Measurements from ENCODE around the gene TIGAR. TPM values are rescaled to one million over a fixed set of nuclear protein-coding genes. Genes with fewer than 3 reads are reported as not detected.

TIGAR gene
- total RNA-seq, 3 donors from 2014 or later: 2.9 to 7.5 (median 6.9) TPM

DNA sequence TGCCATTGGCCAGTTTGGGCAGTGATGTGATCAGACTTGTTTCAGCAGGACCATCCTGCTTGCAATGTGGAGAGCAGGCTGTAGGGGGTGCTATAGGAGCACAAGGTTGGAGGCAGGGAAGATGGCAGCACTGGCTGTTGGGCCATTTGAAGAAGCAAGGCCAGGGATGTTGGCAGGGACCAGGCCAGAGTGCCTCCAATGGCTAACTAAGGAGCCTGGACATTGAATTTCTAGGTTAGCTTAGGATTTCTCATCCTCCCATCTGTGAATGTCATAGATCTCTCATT lies 35.0 kb downstream of the TIGAR start:
- H3K36me3 ChIP-seq: no peaks in the 10 kb centered on the region
- intact Hi-C loops (cut with DNase I; ENCODE audit: low total_unique reads): no loop called here
- no peaks in the 10 kb centered on the region for H3K4me1 ChIP-seq
- no peak overlapping the region for H3K4me3 ChIP-seq
- no peak for DNase-seq (ENCODE audit: low spot score in 2 of 2)
- H3K27me3 ChIP-seq: no peaks in the 10 kb centered on the region
- TF ChIP-seq, protein P1, sequence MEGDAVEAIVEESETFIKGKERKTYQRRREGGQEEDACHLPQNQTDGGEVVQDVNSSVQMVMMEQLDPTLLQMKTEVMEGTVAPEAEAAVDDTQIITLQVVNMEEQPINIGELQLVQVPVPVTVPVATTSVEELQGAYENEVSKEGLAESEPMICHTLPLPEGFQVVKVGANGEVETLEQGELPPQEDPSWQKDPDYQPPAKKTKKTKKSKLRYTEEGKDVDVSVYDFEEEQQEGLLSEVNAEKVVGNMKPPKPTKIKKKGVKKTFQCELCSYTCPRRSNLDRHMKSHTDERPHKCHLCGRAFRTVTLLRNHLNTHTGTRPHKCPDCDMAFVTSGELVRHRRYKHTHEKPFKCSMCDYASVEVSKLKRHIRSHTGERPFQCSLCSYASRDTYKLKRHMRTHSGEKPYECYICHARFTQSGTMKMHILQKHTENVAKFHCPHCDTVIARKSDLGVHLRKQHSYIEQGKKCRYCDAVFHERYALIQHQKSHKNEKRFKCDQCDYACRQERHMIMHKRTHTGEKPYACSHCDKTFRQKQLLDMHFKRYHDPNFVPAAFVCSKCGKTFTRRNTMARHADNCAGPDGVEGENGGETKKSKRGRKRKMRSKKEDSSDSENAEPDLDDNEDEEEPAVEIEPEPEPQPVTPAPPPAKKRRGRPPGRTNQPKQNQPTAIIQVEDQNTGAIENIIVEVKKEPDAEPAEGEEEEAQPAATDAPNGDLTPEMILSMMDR (IDR thresholded peaks at IDR 0.05): no peak
- TF ChIP-seq POLR2A (IDR thresholded peaks at IDR 0.05): no peak
- TF ChIP-seq POLR2AphosphoS5 (IDR thresholded peaks at IDR 0.05): no peak
- no peaks in the 10 kb centered on the region for H3K9me3 ChIP-seq
- no peak overlapping the region for H3K27ac ChIP-seq

DNA sequence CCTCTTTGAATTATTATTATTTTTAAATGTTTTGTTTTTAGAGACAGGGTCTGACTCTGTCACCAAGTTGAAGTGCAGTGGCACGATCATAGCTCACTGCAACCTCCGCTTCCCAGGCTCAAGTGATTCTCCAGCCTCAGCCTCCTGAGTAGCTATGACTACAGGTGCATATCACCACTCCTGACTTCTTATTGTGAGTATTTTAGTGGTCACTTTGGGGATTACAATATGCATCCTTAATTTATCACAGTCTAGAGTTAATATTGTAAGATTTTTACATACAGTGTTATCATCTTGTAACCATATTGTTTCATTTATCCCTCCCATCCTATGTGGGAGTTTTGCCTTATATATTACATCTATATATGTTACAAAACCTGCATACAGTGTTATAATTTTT lies 45.1 kb downstream of the TIGAR start:
- H3K27me3 ChIP-seq: no peaks in the 10 kb centered on the region
- no peak for DNase-seq (ENCODE audit: low spot score in 2 of 2)
- intact Hi-C loops (cut with DNase I; ENCODE audit: low total_unique reads): no loop called here
- no peak overlapping the region for H3K4me3 ChIP-seq
- H3K4me1 ChIP-seq: no peaks in the 10 kb centered on the region
- H3K27ac ChIP-seq: no peak overlapping the region
- H3K36me3 ChIP-seq: no peaks in the 10 kb centered on the region
- TF ChIP-seq, protein P1 (IDR thresholded peaks at IDR 0.05): no peak
- TF ChIP-seq POLR2A (IDR thresholded peaks at IDR 0.05) (no peak), POLR2AphosphoS5 (IDR thresholded peaks at IDR 0.05) (no peak)
- H3K9me3 ChIP-seq: no peaks in the 10 kb centered on the region

DNA sequence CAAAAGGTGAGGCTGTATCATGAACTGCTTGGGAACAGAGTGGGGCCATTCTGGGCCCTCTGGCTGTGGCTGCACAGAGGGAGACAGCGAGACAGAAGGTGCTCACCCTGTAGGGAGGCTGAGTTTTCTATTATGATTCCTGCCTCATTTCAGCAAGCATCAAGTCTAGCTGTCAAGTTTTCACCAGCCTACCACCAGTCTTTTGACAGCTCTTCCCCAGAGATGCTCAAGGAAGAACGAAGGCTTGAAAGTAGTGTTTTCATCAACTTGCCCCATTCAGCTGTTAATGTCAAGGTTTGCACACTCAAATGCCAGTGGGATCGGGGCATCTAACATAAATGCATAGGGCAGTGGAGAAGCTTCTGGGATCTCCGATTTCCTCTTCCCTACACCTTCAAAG lies 48.5 kb downstream of the TIGAR start:
- intact Hi-C loops (cut with DNase I; ENCODE audit: low total_unique reads): no loop called here
- Histone ChIP-seq H3K9me3 (no peaks in the 10 kb centered on the region), H3K27ac (no peak overlapping the region), H3K4me1 (no peaks in the 10 kb centered on the region), H3K27me3 (no peaks in the 10 kb centered on the region), H3K36me3 (no peaks in the 10 kb centered on the region), H3K4me3 (no peak overlapping the region)
- DNase-seq (ENCODE audit: low spot score in 2 of 2): no peak
- TF ChIP-seq POLR2A (IDR thresholded peaks at IDR 0.05) (no peak), POLR2AphosphoS5 (IDR thresholded peaks at IDR 0.05) (no peak)
- TF ChIP-seq, protein P1 (IDR thresholded peaks at IDR 0.05): no peak

DNA sequence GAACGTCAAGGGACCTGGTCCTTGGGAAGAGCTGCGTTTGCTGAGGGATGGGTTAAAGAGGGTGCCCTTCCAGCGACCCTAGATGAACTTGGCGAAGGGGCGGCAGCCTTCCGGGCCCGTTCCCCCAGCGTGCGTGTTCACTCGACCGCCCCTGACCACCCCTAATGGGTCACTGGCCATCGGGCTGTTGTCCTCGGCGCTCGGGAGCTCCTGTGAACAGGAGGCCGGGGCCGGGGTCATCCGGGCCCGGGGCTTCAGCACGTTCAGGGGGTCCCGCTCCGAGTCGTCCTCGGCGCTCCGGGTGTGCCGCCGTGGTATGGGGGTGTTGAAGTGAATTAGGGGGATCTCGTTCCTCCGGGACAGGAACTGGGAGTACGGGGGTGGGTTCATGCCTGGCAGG lies 49.3 kb downstream of the TIGAR start:
- no peaks in the 10 kb centered on the region for H3K4me1 ChIP-seq
- H3K4me3 ChIP-seq: no peak overlapping the region
- TF ChIP-seq POLR2A (IDR thresholded peaks at IDR 0.05): no peak
- TF ChIP-seq, protein P1 (IDR thresholded peaks at IDR 0.05): no peak
- no peak for TF ChIP-seq POLR2AphosphoS5 (IDR thresholded peaks at IDR 0.05)
- H3K27me3 ChIP-seq: no peaks in the 10 kb centered on the region
- no peaks in the 10 kb centered on the region for H3K36me3 ChIP-seq
- no peaks in the 10 kb centered on the region for H3K9me3 ChIP-seq
- no peak for DNase-seq (ENCODE audit: low spot score in 2 of 2)
- intact Hi-C loops (cut with DNase I; ENCODE audit: low total_unique reads): loop anchor here (10.0 kb wide), 1 partner anchor 1145 kb away; no protein-coding TSS in a partner anchor
- H3K27ac ChIP-seq: no peak overlapping the region

DNA sequence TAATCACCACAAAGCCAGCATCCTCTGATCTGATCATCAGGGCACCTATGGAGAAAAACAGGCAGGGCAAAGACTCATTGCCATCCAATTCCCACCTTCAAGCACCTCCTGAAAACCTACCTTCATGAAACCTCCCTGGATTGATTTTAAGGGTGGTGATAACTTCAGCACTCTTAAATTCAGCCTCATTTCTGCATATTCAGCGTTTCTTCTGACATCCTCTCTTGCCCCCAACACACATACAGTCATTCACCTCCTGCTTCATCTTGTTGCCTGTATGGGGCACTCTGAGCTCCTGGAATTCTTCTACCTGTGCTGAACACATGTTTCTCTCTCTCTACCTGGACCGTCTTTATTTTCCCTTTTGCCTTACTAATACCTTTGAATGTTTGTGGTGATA lies 51.6 kb downstream of the TIGAR start:
- H3K36me3 ChIP-seq: no peaks in the 10 kb centered on the region
- no peaks in the 10 kb centered on the region for H3K4me1 ChIP-seq
- H3K27me3 ChIP-seq: no peaks in the 10 kb centered on the region
- no peaks in the 10 kb centered on the region for H3K9me3 ChIP-seq
- TF ChIP-seq, protein P1 (IDR thresholded peaks at IDR 0.05): no peak
- TF ChIP-seq POLR2AphosphoS5 (IDR thresholded peaks at IDR 0.05) (no peak), POLR2A (IDR thresholded peaks at IDR 0.05) (no peak)
- DNase-seq (ENCODE audit: low spot score in 2 of 2): no peak
- intact Hi-C loops (cut with DNase I; ENCODE audit: low total_unique reads): loop anchor here (10.0 kb wide), 1 partner anchor 1148 kb away; no protein-coding TSS in a partner anchor
- H3K4me3 ChIP-seq: no peak overlapping the region
- H3K27ac ChIP-seq: no peak overlapping the region
